ENCODE data around the gene SERTAD2.

SERTAD2 gene

DNA sequence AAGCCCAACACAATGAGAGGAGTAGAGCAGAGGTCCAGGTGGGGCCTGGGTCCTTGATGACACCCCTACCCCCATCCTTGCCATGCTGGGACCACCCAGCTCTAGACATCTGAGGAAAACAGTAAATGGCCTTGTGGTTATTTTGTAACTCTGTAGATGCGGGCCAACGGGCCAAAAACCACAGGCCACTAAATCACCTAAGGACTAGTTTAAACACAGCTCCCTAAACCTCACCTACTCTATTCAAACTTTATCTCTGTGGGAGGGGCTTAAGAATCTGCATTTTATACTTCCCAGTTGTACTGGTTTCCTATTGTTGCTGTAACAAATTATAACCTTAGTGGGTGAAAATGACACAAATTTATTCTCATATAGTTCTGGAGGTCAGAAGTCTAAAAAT lies 19.0 kb upstream of the SERTAD2 start:
- DNase-seq: no peak

DNA sequence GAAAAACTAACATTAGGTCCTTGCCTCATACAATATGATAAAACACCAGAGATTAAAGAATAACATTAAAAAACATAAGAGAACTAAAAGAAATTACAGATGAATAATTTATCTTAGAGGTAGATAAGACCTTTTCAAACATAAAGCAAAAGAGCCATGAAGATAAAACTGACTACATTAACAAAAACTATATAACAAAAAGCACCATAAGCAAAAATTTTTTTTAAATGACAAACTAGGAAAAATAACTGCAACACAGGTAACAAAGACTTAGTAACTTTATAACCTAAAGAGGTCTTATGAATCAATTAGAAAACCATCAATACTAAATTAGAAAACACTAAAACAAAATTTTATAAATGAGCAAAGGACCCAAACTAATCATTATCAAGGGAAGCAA lies 16.3 kb upstream of the SERTAD2 start:
- no peak for DNase-seq

DNA sequence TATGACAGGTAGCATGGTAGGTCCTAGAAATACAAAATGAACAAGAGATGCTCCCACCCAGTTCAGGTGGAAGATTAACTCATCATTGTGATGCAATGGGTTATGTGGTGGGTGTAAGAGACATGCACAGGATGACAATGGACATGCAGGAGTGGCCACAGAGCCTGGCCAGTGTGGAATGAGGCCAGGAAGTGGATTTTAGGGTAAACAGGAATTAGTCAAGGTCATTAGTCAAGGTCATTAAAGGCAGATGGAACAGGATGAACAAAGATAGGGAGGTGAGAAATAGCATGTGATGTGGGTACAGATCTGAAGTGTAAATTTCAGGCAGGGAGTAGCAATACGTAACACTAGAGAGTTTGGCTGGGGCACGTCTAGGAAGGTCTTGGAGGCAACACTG lies 15.6 kb upstream of the SERTAD2 start:
- no peak for DNase-seq

DNA sequence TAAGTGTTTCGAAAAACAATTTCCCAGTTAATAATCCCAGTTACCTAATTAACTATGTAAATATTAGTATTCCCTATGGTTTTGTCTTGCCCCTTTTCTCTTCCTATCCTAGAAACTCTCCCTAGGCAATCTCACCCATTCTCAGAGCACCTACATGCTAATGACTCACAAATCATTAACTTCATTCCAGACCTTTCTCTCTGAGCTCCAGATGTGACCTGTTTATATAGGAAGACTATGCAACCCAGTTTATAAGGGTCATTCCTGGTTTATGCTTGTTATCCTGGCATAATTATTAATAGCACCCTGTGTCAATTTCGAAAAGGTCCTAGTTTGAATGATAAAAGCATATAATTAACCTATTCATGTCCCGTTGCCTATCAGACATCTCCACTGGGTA lies 14.8 kb upstream of the SERTAD2 start:
- no peak for DNase-seq

DNA sequence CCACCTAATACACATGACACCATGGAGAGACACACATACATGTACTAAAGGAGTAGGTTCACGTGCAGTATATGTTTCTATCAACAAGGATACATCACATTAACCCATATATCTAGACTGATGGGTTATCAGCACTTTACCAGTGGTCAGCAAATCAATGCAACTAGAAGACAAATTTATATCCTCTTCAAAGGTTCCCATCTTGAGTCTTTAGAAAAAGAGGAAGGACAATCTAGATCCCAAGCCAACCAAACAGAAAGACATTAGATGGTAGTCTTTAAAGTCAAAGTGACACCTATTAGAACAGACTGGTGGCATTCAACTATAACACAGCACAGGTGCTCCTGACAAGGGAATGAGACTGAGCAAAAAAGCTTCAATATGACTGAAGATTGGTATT lies 13.8 kb upstream of the SERTAD2 start:
- DNase-seq: no peak

DNA sequence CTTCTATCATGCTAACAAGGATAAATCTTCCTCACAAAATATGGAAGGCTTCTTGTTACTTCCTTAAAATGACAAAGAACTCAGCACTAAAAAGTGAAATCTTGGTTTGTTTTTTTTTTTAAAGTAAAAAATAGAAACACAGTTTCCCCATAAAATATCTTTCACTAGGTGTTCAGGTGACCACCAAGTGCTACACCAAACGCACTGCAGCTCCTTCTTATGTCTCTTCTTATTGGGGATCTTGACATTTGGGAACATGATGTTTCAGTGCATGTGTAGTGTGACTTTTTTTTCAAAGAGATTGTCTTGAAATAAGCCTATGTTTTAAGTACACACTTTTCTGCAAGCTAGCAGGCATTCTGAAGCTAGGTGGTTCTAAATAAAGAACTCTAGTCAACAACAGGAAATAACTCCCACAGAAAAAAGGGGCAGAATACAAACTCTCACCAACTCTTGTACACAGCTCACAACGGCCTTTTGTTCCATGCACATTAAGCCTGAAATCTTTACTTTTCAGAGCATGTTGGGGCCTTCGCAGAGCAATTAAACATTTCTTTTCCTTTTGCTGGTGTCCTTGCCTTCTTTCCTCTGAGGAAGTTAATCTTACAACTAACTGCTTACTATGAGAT lies 13.2 kb upstream of the SERTAD2 start:
- DNase-seq: no peak

DNA sequence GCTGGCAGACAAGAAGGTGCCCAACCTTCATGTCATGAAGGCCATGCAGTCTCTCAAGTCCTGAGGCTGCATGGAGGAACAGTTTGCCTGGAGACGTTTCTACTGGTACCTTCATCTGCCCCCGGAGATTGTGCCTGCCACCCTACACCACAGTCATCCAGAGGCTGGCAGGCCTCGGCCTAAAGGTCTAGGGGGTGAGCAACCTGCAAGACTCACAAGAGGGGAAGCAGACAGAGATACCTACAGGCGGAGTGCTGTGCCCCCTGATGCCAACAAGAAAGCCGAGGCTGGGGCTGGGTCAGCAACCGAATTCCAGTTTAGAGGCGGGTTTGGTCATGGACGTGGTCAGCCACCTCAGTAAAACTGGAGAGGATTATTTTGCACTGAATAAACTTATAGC lies 12.0 kb upstream of the SERTAD2 start:
- DNase-seq: no peak

DNA sequence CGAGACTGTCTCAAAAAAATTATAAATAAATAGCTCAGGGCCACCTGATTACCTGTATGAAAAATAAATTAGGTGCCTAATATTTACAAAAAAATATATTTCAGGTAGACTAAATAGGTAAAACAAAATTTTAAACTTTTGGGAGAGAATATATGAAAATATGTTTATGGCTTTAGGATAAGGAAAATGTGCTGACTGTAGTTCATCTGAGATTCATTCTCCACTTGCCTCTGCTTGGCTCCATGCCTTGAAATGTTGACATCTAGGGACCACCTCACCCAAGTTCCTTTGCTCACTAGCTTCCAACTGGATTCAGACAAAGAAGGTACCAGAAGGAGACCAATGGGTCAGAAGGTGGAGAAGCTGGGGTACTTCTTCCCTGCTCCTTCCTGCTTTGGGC lies 9.7 kb upstream of the SERTAD2 start:
- no peak for DNase-seq

DNA sequence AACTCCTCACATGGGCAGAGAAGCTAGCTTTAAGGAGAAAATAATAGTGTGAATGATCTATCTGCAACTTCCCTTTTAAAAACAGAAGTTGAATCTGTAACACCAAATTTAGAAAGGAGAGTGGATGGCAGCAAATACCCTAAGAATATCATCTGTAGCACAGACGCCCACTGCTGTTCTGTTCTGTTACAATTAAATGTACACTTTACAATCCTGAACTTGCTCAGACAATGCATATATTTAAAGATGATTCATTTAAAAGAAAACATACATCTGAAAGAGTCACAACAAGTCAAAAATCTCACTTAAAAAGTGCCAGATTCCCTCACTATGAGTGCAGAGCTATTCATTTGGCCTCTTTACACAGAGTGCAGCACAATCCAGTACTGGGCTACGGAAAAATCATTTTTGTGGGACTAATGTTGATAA lies 8.0 kb upstream of the SERTAD2 start:
- DNase-seq: no peak

DNA sequence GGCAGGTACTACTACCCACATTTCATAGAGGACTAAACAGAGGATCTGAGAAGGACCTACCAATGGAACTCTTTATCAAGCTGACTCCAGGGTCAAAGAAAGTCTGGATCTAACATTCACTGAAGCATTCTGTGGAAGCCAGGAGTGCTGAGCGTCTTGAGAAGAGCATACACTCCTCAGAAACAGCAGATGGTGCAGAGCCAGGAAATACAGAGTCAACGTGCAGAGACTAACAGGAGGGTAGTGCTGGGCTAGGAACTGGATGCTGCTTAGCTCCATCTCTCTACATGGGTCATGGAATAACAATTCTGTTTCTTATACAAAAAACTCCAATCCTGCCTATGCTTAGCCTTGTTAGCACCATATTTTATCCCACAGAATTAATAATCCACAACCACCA lies 5.5 kb upstream of the SERTAD2 start:
- DNase-seq: no peak

DNA sequence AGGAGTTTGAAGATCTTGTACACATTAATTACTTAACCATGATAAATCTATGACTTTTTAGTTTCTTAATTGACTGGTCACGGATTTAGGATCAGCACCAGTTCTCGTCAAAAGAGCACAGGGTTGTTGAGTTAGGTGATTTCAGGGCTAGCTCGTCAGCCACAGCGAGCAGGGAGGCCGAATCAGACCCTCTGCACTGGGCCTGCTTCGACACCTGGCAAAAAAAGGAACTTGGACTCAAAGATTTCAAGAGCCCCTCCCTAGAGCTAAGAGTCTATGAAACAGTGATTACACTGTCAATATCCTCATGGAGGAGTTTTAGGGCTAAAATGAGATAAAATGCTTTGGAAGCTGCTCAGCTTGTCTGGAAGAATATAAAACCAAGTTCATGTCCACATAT lies 4.6 kb upstream of the SERTAD2 start:
- DNase-seq: no peak

DNA sequence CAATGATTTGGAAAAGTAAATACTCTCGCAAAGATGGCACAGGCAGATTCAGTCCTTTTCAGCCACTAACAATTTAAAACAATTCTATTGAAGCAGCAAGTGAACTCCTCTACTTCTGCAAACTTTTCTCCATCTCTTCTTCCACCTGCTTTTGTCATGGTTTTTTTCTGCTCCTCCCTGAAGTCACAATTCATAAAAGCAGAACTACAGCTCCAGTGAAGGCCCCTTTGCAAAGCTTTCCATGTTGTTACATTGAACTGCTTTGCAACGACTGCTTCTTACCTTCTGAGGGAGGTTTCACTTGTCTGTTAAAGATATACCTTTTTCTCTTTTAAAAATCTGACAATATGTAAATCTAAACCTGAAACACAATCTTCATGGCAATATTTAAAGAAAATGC lies 3.7 kb upstream of the SERTAD2 start:
- DNase-seq: no peak

DNA sequence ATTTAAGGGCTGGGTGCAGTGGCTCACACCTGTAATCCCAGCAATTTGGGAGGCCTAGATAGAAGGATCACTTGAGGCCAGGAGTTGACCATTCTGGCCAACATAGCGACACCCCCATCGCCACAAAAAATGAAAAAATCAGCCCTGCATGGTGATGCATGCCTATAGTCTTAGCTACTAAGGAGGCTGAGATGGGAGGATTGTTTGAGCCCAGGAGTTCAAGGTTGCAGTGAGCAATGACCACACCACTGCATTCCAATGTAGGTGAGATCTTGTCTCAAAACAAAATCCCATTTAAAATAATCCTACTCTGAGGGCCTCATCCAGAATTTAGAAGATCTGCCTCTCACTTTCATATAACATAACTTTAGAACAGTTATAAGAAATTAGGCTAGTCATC lies 2.7 kb upstream of the SERTAD2 start:
- no peak for DNase-seq

DNA sequence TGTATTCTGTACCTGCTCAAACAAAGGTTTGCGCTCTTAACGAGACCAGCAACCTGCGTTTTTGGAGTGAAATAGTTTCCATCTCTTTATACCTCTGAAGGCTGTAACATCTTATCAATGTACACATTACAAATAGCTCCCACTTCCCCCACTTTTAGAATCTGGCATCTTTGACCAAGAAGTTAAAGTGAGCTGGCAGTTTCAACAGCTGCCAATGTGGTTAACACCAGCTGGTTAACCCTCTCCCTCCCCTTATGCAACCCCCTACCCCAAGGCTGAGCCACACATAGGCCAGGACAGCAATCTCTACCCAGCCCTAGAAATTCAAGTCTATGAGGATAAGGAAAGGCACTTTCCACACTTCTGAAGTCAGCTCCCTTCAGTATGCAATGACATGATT lies 2.2 kb upstream of the SERTAD2 start:
- no peak for DNase-seq

DNA sequence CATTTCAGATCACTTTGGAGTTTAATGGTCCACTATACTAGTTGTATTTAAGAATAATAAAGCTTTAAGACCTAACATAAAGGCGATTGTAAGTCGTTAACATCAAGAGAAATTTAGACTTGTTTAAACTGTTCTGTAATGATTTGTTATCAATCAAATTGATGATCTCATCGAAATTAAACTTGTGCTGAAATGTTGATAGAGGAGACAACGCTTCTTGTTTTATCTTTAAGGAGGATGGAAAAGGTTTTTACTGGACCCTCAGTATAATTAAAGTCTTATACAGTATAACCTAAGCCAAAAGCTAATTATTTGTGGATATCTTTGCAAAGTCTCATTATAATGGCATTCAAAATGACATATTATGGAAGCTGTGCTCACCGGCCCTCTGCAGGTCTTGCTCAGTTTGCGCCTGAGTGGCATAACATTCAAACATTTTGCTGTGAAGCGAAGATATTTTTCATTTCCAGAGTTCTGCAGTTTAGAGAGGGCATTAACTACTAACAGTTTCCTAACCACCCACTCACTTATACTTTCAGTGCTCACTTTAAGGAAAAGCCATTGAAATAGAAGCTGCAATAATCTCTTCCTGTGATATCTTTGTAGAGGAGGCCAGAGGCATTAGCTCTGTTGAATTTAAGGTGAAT lies 1.4 kb upstream of the SERTAD2 start:
- no peak for DNase-seq

DNA sequence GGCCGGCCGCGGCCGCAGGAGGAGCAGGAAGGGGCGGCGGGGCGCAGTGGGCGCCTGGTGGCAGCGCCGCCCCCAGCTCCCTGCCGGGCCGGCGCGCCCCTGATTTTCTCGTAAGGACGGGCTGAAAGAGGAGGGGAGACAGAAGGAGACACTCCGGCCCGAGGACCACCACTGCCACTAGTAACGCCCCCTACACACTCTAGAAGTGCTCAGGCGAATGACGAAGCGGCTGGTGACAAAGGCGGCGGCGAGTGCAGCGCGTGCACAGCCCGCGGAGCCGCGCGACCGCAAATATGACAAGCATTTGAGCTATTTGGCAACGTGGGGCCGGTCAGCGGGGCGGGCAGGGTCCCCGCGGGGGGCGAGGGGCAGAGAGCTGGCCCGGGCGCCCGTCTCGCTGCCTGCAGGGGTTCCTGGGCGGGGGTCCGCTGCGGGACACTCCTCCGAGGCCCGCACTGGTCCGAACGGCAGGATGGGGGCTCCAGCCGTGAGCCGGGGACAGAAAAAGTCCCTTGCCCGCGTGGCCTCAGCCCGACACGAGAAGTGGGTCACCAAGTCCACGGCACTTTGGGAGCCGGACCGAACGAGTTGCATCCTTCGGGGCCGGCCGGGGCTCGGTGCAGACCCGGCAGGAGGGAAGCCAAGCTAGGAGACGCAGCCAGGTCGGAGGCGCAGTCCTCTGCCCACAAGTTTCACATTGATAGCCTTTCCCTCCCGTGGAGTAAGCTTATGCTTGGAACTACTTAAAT lies 524 bp upstream of the SERTAD2 start:
- DNase-seq: peak; percentile 63

DNA sequence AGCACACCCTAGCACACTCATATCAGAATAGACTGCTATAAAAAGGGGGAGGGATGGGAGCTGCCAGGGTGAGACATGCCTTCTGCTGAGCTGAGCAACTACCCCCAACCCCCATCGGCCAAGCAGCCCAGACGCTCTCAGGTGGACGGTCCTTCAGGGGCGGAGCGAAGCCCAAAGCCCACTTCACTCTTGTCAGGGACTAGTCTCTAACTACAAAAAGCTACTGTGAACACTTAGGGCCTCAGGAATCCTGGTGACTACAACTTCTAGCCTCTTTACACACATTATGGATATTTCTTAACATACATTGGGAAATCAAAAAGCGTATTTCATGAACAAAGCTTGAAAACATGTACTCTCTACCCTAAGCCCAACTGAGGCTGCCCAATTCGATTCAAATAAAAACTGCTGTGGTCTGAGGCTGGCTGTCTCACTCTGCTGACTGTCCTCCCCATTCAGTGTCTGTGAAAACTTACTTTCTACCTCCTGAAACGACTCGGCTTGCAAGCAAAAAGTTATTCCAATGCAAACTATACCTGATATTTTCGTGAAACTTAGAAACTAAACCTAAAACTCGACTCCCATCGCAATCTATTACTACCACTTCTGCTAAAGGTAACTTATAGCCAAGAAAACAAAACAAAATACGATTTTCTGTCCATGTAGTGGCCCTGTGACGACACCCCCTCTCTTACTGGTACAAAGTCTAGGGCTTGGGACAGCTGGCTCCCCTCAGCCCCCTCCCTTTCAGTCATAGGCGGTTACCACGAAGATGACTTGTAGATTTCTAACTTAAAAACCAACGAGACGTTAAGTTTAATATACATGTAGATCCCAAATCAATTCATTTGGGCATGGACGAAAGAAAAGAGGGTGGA lies 1.2 kb downstream of the SERTAD2 start:
- no peak for DNase-seq

DNA sequence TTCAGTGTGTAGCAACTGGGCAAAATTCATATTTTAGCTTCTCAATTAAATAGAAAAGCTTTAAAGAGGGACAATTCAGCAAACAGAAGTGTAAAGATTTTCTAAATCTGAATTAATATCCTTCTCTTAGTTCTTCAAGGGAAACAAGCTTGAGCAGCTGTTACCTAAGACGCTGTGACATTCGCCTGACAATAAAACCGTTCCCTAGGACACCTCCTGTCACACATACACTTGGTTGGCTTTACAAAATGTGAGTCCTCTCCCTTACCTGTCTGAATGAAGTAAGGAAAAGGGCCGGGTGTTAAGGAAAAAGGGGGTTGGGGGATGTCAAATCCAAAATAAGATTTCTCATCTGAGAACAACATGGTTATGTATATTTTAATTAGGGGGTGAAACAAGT lies 2.1 kb downstream of the SERTAD2 start:
- no peak for DNase-seq

DNA sequence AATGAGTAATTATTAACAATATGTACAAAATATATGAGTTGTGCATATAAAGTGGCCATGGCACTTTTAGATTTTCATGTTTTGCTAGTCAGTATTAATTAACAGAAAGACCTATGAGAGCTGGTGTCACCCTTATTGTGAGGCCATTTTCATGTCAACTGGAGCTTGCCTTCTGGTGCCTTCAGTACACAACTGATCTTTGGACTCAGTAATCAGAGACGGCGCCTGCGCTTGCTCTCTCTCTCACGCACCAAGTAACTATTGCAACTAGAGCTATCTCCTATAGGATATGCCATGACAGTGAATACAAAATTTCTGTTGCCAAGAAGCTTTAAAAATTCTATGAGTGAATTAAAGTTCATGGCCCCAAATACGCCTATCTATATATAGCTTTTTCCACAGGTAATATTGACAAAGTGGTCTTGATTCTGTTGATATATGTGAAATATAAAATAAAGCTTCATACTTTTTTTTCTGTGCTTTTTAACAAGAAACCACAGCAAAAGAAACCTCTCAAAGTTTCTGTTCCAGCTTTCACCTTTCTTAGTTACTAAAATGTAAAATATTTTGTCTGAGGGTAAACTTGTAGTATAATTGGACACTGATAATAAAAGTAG lies 2.9 kb downstream of the SERTAD2 start:
- no peak for DNase-seq

DNA sequence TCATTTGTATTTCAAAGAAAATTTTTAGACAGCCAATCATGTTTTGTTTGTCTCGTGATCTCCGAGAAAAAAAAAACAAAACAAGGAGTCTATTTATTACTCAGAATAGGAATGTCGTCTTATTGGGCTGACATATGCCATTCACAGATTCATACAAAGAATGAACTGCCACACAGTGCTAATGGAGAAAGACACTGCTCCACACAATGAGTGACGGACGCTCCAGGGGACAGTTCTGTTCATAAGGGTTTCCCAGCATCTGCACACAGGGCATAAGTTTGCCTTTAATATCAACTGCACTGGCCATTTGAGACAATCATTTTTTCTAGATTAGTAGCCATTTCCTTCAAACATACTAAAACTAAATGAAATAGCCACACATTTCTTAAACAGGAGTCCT lies 3.4 kb downstream of the SERTAD2 start:
- DNase-seq: no peak

DNA sequence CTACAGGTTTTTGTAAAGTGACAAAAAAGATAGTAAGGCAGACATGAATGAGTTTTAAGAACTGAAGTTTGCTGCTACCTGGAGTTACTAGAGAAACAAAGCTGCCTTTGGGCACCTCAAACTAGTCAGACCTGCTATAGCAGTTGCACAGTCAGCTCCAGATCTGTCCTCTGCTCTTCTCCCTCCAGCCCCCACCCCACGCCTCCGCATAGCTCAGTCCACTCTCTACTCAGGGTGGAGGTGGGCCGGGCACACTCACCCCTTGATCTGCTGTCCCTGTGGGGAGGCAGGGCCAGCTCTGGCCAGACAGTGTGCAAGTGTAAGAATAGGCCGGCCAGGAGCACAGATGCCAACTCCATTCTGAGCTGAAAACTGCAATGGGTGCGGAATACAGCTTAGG lies 4.1 kb downstream of the SERTAD2 start:
- no peak for DNase-seq

DNA sequence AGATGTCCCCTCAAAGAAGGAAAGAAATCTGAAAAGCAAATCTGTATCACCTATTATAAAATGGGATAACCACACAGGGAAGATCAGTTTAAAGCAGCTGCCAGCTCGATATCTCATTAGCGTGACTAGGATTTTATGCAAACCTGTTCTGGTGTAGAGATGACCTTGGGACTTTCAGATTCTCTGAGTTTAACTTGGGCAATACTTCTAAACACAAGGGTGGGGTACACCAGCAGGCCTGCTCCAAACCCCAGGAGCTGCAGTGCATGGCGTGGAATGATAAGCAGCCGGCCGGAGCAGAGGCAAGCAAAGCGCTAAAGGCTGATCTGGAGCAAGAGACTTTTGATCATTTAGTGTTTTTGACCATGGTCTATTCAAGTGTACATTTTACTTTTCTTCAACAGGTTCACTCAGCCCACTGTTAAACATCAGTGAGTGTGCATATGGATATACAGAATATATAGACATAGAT lies 4.7 kb downstream of the SERTAD2 start:
- no peak for DNase-seq
